ENCODE measurements around the gene RBP7. TPM values are rescaled to one million over a fixed set of nuclear protein-coding genes. Genes with fewer than 3 reads are reported as not detected.

Gene RBP7
- total and polyA plus RNA-seq, 4 donors, result 1.2 to 11.8 (median 4.8) TPM

DNA sequence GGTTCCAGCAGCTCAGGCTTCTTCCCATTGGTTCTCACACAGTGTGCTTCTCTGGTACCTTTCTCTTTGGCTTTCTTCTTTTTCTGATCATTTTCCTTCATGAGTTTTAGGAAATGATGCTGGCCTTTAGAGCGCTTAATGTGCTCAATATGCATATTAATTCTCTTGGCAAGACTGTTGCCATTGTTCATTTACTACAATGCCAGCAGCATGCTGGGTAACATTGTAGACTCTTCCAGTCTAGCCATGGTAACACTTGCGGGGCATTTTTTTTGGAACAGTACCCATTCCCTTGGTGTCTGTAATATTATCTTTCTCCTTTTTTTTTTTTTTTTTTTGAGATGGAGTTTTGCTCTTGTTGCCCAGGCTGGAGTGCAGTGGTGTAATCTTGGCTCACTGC, 57.4 kb downstream of the RBP7 start:
- TF ChIP-seq HNF4G (IDR thresholded peaks at IDR 0.05), result no peak
- no peak for TF ChIP-seq TAF1 (conservative IDR thresholded peaks at IDR 0.05)
- TF ChIP-seq, protein P1, sequence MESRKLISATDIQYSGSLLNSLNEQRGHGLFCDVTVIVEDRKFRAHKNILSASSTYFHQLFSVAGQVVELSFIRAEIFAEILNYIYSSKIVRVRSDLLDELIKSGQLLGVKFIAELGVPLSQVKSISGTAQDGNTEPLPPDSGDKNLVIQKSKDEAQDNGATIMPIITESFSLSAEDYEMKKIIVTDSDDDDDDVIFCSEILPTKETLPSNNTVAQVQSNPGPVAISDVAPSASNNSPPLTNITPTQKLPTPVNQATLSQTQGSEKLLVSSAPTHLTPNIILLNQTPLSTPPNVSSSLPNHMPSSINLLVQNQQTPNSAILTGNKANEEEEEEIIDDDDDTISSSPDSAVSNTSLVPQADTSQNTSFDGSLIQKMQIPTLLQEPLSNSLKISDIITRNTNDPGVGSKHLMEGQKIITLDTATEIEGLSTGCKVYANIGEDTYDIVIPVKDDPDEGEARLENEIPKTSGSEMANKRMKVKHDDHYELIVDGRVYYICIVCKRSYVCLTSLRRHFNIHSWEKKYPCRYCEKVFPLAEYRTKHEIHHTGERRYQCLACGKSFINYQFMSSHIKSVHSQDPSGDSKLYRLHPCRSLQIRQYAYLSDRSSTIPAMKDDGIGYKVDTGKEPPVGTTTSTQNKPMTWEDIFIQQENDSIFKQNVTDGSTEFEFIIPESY (IDR thresholded peaks at IDR 0.05), result no peak
- TF ChIP-seq, protein P2, sequence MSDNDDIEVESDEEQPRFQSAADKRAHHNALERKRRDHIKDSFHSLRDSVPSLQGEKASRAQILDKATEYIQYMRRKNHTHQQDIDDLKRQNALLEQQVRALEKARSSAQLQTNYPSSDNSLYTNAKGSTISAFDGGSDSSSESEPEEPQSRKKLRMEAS (IDR thresholded peaks at IDR 0.05), result no peak
- no peak for TF ChIP-seq ATF3 (IDR thresholded peaks at IDR 0.05)
- TF ChIP-seq SP1 (IDR thresholded peaks at IDR 0.05), result no peak
- no peak for TF ChIP-seq HNF4A (conservative IDR thresholded peaks at IDR 0.05)
- TF ChIP-seq, protein P3, sequence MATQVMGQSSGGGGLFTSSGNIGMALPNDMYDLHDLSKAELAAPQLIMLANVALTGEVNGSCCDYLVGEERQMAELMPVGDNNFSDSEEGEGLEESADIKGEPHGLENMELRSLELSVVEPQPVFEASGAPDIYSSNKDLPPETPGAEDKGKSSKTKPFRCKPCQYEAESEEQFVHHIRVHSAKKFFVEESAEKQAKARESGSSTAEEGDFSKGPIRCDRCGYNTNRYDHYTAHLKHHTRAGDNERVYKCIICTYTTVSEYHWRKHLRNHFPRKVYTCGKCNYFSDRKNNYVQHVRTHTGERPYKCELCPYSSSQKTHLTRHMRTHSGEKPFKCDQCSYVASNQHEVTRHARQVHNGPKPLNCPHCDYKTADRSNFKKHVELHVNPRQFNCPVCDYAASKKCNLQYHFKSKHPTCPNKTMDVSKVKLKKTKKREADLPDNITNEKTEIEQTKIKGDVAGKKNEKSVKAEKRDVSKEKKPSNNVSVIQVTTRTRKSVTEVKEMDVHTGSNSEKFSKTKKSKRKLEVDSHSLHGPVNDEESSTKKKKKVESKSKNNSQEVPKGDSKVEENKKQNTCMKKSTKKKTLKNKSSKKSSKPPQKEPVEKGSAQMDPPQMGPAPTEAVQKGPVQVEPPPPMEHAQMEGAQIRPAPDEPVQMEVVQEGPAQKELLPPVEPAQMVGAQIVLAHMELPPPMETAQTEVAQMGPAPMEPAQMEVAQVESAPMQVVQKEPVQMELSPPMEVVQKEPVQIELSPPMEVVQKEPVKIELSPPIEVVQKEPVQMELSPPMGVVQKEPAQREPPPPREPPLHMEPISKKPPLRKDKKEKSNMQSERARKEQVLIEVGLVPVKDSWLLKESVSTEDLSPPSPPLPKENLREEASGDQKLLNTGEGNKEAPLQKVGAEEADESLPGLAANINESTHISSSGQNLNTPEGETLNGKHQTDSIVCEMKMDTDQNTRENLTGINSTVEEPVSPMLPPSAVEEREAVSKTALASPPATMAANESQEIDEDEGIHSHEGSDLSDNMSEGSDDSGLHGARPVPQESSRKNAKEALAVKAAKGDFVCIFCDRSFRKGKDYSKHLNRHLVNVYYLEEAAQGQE (IDR thresholded peaks at IDR 0.05), result no peak
- TF ChIP-seq RAD21 (IDR thresholded peaks at IDR 0.05), result no peak
- no peak for TF ChIP-seq NR2F2 (IDR thresholded peaks at IDR 0.05)
- TF ChIP-seq FOXA1 (IDR thresholded peaks at IDR 0.05), result no peak
- TF ChIP-seq EGR1 (IDR thresholded peaks at IDR 0.05; ENCODE audit: low read depth in 2 of 2), result no peak
- no peak for TF ChIP-seq YY1 (IDR thresholded peaks at IDR 0.05)
- no peak for TF ChIP-seq GABPA (IDR thresholded peaks at IDR 0.05 in 1 of 2, conservative IDR thresholded peaks at IDR 0.05 in 1 of 2)
- no peak for TF ChIP-seq FOXA2 (IDR thresholded peaks at IDR 0.05)
- no peak for TF ChIP-seq JUND (IDR thresholded peaks at IDR 0.05)
- TF ChIP-seq, protein P4, sequence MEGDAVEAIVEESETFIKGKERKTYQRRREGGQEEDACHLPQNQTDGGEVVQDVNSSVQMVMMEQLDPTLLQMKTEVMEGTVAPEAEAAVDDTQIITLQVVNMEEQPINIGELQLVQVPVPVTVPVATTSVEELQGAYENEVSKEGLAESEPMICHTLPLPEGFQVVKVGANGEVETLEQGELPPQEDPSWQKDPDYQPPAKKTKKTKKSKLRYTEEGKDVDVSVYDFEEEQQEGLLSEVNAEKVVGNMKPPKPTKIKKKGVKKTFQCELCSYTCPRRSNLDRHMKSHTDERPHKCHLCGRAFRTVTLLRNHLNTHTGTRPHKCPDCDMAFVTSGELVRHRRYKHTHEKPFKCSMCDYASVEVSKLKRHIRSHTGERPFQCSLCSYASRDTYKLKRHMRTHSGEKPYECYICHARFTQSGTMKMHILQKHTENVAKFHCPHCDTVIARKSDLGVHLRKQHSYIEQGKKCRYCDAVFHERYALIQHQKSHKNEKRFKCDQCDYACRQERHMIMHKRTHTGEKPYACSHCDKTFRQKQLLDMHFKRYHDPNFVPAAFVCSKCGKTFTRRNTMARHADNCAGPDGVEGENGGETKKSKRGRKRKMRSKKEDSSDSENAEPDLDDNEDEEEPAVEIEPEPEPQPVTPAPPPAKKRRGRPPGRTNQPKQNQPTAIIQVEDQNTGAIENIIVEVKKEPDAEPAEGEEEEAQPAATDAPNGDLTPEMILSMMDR (IDR thresholded peaks at IDR 0.05; ENCODE audit: low read depth, low read length, missing input control), result no peak
- TF ChIP-seq RXRA (IDR thresholded peaks at IDR 0.05), result no peak
- no peak overlapping the region for H3K27ac ChIP-seq (ENCODE audit: low read depth in 1 of 2, low read length in 2 of 2)
- H3K4me3 ChIP-seq (ENCODE audit: low read depth in 1 of 3, low read length in 3 of 3), result no peak overlapping the region
- no peak for DNase-seq (ENCODE audit: low spot score)
- H3K36me3 ChIP-seq (ENCODE audit: control insufficient read depth in 4 of 4, insufficient read depth in 3 of 4, low read depth in 1 of 4, low read length in 3 of 4), result peaks cover 0 to 10% (median 2%) of the 10 kb centered on the region in 4 donors
- peaks cover 8 to 37% (median 33%) of the 10 kb centered on the region in 4 donors for H3K4me1 ChIP-seq (ENCODE audit: control insufficient read depth in 4 of 4, insufficient read depth in 4 of 4, low read length in 3 of 4)
- 98% methylated on average over 2 of the region's 2 CpGs for WGBS
- no peak overlapping the region for H3K9ac ChIP-seq (ENCODE audit: low read depth in 1 of 2, low read length in 2 of 2)
- H3K27me3 ChIP-seq (ENCODE audit: control insufficient read depth in 4 of 4, insufficient read depth in 4 of 4, low read length in 3 of 4), result no peaks in the 10 kb centered on the region
- no peaks in the 10 kb centered on the region for H3K9me3 ChIP-seq (ENCODE audit: control insufficient read depth in 4 of 4, low read length in 3 of 4)

Data from liver (tissue), 9 donors.